Neural cell (in vitro differentiated cells): Measurements from ENCODE around the gene TMEM131L. TPM values are rescaled to one million over a fixed set of nuclear protein-coding genes. Genes with fewer than 3 reads are reported as not detected.

Experiments
- CTCF ChIP-seq: fragments of 450-650 bp; IDR thresholded peaks from 2 replicates; pipeline ENCODE4 v1.5.1; 2014; ENCODE audit warnings: antibody characterized with exemption, mild to moderate bottlenecking, moderate library complexity; ENCODE audit not compliant: poor library complexity, severe bottlenecking
- POLR2AphosphoS5 ChIP-seq: IDR thresholded peaks from 2 replicates; pipeline ENCODE4 v1.6.1; 2012
- RAD21 ChIP-seq: fragments of 450-650 bp; conservative IDR thresholded peaks from 2 replicates; pipeline ENCODE4 v1.6.1; 2014; ENCODE audit warnings: antibody characterized with exemption, mild to moderate bottlenecking, moderate library complexity
- polyA plus RNA-seq: library from polyadenylated mRNA; depleted of rRNA; stranded (reverse); fragments of >200 nt; gene quantifications from 2 replicates; pipeline ENCODE4 v1.2.3, GENCODE V29; 2014

TMEM131L gene
- polyA plus RNA-seq, 1 donor from 2014 or later: 11.1 TPM

DNA sequence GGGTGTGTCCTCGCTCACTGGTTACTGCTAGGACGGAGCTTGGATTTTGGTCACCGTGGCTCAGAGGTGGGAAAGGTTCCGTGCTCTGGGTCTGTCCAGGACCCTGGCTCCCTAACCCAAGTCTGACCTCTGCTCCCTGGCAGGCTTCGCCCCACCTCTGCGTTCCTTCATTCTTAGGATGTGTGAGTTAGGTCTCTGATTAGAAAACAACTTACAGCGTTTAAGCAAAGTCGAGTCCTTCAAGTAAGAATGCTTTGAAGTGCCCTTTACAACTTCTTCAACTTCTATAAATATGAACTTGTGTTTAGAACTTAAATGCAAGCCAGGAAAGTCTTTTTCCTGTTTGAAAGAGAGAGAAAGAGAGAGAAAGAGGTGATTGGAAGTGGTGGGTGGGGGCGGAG, 218.8 kb downstream of the TMEM131L start (continued):
- TF ChIP-seq CTCF (no peak), POLR2AphosphoS5 (no peak), RAD21 (no peak)

Other genes with a start within 250 kb of the TMEM131L start
- 5.6 and 10.6 TPM in 2 replicates for gene MND1, start 121.7 kb upstream of the TMEM131L start, polyA plus RNA-seq
- not detected in 2 replicates for gene TLR2, start 217.9 kb downstream of the TMEM131L start, polyA plus RNA-seq